ENCODE measurements around the gene TSPAN8.

TSPAN8 gene

DNA sequence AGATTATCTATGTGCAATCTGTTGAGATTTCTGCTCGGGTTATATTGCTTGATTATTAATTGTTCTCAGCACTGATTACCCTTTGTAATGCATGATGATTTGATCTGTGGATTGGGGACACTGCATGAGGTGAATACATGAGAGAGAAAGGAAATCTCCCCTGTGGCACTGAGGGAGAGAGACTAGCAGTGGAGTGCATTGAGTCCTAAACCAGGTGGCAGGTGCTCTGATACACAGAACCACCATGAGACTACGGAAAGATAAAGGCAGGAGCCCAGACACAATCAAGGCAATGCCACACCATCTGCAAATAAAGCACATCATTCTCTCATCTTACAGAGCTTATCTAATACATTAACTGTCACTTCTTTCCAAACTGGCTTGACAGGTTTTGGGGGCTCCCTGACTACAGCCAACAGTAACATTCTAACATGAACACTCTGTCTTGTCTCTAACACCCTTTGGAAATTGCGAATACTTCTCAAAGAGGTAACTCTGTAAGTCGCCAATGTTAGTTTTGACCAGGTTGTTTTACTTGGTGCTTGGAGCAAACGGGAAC, 37.6 kb upstream of the TSPAN8 start (continued):
- TF ChIP-seq, protein P1, sequence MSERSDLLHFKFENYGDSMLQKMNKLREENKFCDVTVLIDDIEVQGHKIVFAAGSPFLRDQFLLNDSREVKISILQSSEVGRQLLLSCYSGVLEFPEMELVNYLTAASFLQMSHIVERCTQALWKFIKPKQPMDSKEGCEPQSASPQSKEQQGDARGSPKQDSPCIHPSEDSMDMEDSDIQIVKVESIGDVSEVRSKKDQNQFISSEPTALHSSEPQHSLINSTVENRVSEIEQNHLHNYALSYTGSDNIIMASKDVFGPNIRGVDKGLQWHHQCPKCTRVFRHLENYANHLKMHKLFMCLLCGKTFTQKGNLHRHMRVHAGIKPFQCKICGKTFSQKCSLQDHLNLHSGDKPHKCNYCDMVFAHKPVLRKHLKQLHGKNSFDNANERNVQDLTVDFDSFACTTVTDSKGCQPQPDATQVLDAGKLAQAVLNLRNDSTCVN (tag by site-specific recombination; optimal IDR thresholded peaks at IDR 0.05): no peak
- TF ChIP-seq ZNF341 (tag by site-specific recombination; IDR thresholded peaks at IDR 0.05; ENCODE audit: low read depth): no peak
- no peak for TF ChIP-seq PBX3 (CRISPR knock-in tag; IDR thresholded peaks at IDR 0.05)
- no peak for TF ChIP-seq ZNF292 (tag by site-specific recombination; IDR thresholded peaks at IDR 0.05; ENCODE audit: borderline replicate concordance, low read depth)

DNA sequence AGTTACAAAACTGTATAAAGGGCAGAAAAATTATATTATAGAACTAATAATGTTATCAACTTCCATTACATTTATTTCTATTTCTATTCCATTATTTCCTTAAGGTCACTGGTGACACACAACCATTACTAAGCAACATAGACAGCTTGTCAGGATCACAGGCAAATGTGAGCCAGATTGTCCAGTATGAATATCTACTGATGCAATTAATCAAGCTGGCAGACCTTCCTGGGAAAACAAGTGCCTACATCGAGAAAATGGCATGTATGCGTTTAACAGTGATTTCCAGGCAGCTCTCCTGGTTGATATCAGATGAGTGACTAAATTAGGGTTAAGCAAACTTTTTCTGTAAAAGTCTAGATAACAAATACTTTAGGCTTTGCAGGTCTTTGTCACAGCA, 36.9 kb upstream of the TSPAN8 start:
- no peaks in the 10 kb centered on the region for H3K36me3 ChIP-seq (ENCODE audit: control insufficient read depth in 2 of 2, insufficient read depth in 1 of 2, low read length in 2 of 2)
- H3K9me3 ChIP-seq (ENCODE audit: control insufficient read depth, insufficient read depth, low read depth, low read length): no peaks in the 10 kb centered on the region
- POLR2A ChIA-PET: no interaction called here
- no peak overlapping the region for H3K4me3 ChIP-seq (ENCODE audit: low read depth, low read length)
- H3K4me1 ChIP-seq (ENCODE audit: control insufficient read depth, insufficient read depth, low read length): no peaks in the 10 kb centered on the region
- CTCF ChIA-PET: interaction anchor here (0.6 kb wide), 1 partner anchor 10 kb away, joined by 3 read pairs; no protein-coding TSS in a partner anchor
- TF ChIP-seq HOXC10 (CRISPR knock-in tag; IDR thresholded peaks at IDR 0.05) (no peak), ZFHX2 (tag by site-specific recombination; conservative IDR thresholded peaks at IDR 0.05) (no peak), ZNF16 (tag by site-specific recombination; IDR thresholded peaks at IDR 0.05; ENCODE audit: low read depth) (no peak), CTCF (tag by site-specific recombination; IDR thresholded peaks at IDR 0.05) (no peak), ZBTB10 (tag by site-specific recombination; IDR thresholded peaks at IDR 0.05) (no peak), ZNF585B (tag by site-specific recombination; IDR thresholded peaks at IDR 0.05) (no peak), ZNF2 (tag by site-specific recombination; IDR thresholded peaks at IDR 0.05) (no peak), ZNF211 (tag by site-specific recombination; IDR thresholded peaks at IDR 0.05; ENCODE audit: low read depth) (no peak), ZNF529 (tag by site-specific recombination; IDR thresholded peaks at IDR 0.05; ENCODE audit: insufficient replicate concordance) (no peak), ZNF792 (tag by site-specific recombination; IDR thresholded peaks at IDR 0.05) (no peak)
- no peak overlapping the region for H3K27ac ChIP-seq (ENCODE audit: extremely low read depth, low read depth, low read length)

GRCh38 chr12:71193041-71193440, 35.2 kb upstream of the TSPAN8 start:
- POLR2A ChIA-PET: no interaction called here
- Histone ChIP-seq H3K27ac (ENCODE audit: extremely low read depth, low read depth, low read length) (no peak overlapping the region), H3K4me3 (ENCODE audit: low read depth, low read length) (no peak overlapping the region), H3K36me3 (ENCODE audit: control insufficient read depth in 2 of 2, insufficient read depth in 1 of 2, low read length in 2 of 2) (no peaks in the 10 kb centered on the region), H3K9me3 (ENCODE audit: control insufficient read depth, insufficient read depth, low read depth, low read length) (no peaks in the 10 kb centered on the region), H3K4me1 (ENCODE audit: control insufficient read depth, insufficient read depth, low read length) (no peaks in the 10 kb centered on the region)
- CTCF ChIA-PET: interaction anchor here (0.5 kb wide), 1 partner anchor 50 kb away, joined by 3 read pairs; no protein-coding TSS in a partner anchor
- TF ChIP-seq SP7 (tag by site-specific recombination; IDR thresholded peaks at IDR 0.05): no peak
- no peak for TF ChIP-seq ZNF549 (tag by site-specific recombination; IDR thresholded peaks at IDR 0.05)
- no peak for TF ChIP-seq ZNF169 (tag by site-specific recombination; IDR thresholded peaks at IDR 0.05)
- TF ChIP-seq ZNF747 (tag by site-specific recombination; IDR thresholded peaks at IDR 0.05): no peak
- no peak for TF ChIP-seq ZXDB (tag by site-specific recombination; IDR thresholded peaks at IDR 0.05)
- no peak for TF ChIP-seq KLF7 (tag by site-specific recombination; IDR thresholded peaks at IDR 0.05; ENCODE audit: borderline replicate concordance)
- TF ChIP-seq ZNF596 (tag by site-specific recombination; IDR thresholded peaks at IDR 0.05): no peak
- TF ChIP-seq ZNF221 (tag by site-specific recombination; IDR thresholded peaks at IDR 0.05; ENCODE audit: borderline replicate concordance): no peak
- TF ChIP-seq ZFHX2 (tag by site-specific recombination; conservative IDR thresholded peaks at IDR 0.05): no peak
- no peak for TF ChIP-seq ZSCAN5A (tag by site-specific recombination; IDR thresholded peaks at IDR 0.05)
- TF ChIP-seq ELK4 (IDR thresholded peaks at IDR 0.05; ENCODE audit: borderline replicate concordance, low read depth, low read length): no peak
- TF ChIP-seq ZNF175 (tag by site-specific recombination; IDR thresholded peaks at IDR 0.05): no peak

All from HEK293 (cell line).